GM19468 (cell line): ENCODE measurements around the gene PDGFD.

Experiments used
- ATAC-seq: cut with Tn5 transposase; IDR thresholded peaks from one replicate; pipeline ENCODE4 v1.9.1; 2021; ENCODE audit warnings: mild to moderate bottlenecking, moderate library complexity, moderate number of reproducible peaks; ENCODE audit not compliant: unreplicated experiment; ENCODE audit errors: extremely low read depth

PDGFD gene

DNA sequence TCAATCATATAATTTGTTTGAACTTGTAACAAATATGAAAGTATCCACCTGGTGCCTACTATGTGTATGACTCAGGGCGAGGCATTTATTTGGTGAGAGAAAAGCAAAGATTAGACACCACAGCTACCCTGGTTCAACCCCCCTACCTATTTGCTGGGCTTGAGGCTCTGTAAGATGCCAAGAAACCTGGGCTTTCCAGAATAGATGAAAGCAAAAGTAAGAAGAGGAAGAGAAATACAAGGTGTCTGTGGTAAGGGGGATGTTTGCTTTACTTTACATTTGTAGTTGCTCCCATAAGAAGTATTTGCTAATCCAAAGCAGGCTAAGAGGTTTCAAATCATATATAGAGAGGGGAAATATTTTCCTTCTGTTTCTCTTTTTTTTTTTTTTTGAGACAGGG lies 65.8 kb downstream of the PDGFD start:
- no peak for ATAC-seq

DNA sequence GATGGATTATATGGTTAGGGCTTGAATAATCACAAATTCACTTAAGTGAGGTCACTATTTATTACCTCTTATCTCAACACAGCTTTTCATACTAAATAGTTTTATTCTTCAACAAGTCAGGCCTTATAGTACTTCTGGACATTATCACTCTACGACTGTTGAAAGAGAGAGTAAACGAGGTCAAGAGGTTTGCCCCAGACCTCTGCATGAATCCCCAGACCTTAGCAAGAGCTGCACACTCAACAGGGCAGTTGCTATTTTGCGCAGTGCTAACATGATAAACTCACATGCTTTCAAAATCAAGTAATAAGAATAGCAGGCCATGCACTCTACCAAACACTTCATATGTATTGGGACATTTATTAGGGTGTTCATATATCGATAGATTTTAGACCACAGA lies 67.0 kb downstream of the PDGFD start:
- ATAC-seq: no peak

DNA sequence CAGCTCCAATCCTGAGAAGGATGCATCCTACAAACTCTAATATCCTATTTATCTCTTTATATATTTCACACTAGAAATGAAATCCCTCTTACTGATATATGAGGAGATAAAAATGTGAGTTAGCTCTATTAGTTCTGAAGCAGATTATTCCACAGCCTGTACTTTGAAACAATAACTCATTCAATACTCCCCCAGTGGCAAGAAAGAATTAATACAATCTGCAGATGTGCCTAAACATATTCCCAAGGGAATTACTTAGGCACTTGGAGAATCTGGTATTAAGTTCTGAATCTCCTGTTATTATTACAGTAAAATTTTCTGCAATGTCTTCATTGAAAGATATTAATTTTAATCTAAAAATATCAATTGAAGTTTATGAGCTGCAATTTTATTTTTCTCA lies 68.2 kb downstream of the PDGFD start:
- ATAC-seq: no peak

DNA sequence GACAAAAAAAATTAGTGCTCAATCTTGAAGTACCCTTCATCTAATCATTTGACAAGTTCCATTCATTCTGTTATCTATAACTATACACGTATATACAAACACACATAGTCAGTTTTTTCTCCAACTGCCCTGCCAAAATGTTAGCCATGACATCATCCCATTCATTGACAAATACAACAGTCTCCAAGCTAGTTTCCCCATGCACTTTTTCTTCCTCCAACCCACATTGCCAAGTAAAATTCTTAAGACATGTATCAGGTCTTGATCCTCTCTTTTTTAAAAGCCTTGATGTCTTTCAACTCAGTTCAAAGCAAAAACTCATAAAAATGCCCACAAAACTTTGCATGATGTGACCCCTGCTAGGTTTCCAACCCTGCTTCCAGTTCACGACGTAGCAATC lies 69.4 kb downstream of the PDGFD start:
- ATAC-seq: no peak

DNA sequence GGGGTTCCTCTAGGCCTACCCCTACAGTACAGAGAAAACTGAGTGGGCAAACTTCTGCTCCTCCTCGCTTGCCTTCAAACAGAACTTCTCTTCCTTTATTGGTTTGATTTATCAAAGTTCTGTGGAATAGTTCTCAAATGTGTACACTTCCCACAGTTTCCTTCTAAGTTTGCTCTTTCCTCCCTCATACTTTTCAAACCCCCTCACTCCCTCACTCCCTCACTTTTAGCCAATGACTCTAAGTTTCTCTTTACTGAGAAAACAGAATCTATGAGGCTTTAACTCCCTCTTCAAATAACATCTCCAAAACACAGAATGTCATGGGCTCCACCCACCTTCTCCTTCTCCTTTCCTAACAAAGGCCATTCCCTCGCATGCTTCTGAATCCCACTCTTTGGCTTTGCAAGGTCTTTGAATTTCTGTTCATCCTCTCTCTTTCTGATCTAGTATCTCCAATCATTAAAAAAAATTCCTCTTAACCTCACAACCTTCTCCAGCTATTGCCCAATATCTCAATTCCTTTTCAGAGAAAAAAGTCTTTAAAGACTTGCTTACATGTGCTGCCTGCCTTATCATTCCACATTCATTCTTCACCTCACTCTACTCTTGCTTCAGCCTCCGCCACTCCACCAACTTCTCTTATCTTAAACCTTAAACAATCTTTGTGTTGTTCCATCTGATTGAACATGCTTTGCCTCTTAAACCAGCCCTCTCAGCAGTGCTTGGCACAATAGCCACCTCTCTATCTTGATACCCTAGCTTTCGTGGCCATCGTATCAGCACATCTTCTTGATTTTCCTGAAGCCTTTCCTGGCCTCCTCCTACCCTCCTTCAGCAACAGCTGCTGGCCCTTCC lies 70.3 kb downstream of the PDGFD start:
- no peak for ATAC-seq

DNA sequence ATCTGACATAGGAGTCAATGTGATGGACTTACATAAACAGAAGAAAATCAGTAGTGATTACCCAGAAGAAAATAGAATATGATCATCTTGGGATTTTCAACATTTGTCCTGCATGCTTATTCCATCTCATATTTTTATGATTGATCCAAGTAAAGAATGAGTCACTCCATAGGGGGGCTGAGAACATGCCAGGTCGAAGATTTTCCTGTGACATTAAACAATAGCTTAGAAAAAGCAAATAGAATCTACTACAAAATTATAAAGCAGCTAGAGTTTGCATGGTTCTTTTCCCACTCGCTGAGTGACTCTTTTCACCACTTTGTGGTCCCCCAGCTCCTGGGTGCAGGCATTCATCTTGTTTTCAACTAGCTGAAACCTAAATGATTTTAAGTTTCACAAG lies 71.2 kb downstream of the PDGFD start:
- ATAC-seq: no peak

DNA sequence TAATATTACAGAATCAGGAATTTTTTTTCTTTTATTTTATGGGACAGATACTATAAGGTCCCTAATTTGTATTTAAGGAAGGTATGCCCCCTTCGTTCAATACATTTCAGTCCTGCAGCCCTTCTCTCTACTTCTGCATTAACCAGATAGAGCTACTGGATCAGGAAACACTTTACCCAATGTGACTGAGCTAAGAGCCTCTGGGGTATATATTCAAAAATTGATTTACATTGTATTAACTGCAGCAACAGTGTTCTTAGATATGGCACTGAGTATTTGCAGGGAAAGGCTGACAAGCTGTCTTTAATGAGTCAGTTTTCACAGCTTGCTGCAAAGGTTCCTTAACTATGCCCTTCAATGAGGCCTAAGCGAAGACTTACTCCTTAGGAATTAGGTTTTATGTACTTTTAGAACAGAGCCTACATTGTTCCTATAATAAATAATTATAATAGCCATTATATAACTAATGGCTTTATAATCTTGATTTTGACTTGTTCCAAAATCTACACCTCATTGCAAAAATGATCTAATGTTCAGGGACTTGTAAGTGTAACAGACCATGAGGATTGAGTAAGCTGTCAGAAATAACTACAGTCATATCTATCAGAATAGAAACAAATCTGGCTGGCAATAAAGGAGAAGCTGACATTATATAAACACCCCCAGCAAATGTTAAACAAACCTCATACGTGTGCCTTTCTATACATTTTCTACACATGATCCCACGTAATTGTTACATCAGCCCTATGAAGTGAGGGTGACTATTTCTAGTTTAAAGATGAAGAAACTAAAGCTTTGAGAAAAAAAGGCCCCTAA lies 72.5 kb downstream of the PDGFD start:
- no peak for ATAC-seq

DNA sequence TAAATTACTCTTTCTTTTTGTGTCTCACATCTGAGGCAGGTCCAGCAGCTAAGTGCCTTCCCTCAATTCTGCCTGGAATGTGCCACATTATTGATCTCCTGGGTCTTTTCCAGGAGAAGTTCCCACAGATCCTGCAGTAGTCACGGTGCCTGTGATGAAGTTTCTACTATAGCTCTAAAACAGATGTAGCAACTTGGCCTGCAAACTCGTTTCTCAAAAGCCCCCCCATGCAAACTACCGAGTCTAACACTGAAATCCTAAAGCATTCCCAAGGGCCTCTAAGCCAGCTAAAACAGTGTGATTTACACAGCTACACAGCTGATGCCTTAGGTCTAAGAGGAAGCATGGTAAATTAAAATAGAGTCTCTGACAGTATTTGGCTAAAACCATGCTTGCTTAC lies 73.2 kb downstream of the PDGFD start:
- no peak for ATAC-seq

DNA sequence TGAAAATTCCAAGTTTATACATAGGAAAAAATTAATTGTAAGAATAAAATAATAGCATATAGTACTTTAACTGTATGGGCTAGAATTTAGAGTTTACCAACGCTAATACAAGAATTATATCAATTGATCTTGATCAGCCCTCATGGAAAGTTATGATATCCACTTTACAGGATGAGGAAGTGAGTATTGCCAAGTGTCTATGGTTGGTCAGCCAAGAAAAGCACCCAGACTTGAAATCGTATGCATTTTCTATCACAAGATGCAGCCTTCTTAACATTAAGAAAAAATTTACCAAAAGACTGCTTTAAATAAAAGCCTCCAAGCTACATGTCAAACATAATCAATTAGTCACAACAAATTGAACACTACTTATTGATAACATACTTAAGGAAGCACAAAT lies 74.5 kb downstream of the PDGFD start:
- ATAC-seq: no peak

DNA sequence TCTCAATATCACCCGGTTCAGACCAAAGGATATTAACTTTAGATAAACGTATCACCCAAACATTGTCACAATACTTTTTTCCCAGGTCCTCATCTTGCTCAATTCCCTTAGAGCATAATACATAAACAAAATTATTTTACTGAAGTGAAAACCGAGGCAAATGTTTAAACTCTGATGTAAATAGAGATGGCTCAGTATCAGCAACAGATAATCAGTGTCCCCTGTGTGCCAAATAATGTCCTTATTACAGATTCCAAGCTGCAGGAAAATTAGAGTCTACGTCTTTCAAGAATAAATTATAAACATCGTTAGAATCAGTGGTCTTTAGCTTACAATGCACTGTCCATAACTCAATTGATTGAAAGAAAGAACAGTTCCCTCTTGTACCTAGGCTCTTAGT lies 77.3 kb downstream of the PDGFD start:
- no peak for ATAC-seq

DNA sequence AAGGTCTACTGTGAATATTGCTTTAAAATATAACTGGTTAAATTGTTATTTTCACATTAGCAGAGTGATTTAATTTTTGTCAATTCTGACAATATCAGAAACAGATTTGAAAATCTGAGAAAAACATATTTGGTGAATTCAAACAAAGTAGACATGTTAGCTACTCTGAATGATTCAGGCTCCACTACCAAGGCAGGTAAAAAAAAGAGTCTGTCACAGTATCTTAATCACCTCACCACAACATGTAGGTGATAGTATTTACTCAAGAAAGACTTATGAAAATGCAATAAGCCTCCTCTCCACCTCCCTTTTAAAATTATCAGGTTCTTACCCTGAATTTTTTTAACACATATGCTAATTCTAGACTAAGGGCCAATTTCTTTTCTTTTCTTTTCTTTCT lies 85.0 kb downstream of the PDGFD start:
- ATAC-seq: no peak

DNA sequence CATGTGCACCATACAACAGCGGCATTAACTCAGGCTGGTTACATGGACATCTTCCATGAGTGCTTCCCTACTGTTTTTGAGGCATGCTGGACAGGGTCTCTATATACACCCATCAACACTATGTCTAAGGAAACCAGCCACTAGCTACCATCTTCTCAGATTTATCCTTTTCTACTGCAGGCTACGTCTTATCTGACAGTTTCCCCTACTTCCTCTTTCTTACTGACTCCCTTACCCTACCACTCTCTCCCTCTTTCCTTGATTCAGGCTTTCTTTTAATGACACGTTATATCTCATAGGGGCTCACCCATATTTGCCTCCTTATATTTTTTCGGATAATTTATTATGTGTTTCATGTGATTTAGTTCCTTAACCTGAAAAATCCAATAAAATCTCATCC lies 85.7 kb downstream of the PDGFD start:
- ATAC-seq: no peak

DNA sequence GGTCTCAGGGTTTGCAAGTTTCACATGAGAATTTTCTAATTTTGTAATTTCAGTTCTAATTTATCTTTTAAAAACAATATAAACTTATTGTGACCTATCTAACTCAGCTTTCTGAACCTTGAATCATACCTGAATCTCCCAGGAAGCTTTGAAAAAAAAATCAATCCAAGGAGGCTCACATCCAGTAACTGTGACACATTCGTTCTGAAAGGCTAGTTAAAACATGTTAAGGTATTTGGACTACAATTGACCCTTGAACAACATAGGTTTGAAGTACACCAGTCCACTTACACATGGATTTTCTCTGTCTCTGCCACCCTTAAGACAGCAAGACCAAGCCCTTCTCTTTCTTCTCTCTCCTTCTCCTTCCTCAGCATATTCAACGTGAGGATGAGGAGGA lies 87.5 kb downstream of the PDGFD start:
- ATAC-seq: no peak

DNA sequence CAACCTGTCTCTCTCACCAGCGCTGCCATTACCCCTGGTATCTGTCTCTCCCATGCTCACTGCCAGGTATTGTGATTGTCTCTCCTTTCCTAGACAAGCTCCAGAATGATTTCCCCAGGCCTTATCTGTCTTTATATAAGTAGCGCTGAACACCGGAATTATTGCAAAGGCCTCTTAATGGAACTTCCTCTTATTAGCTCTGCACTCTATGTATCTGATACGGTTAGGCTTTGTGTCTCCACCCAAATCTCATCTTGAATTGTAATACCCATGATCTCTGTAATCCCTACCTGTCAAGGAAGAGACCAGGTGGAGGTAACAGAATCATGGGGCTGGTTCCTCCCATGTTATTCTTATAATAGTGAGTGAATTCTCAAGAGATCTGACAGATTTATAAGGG lies 88.2 kb downstream of the PDGFD start:
- ATAC-seq: no peak

DNA sequence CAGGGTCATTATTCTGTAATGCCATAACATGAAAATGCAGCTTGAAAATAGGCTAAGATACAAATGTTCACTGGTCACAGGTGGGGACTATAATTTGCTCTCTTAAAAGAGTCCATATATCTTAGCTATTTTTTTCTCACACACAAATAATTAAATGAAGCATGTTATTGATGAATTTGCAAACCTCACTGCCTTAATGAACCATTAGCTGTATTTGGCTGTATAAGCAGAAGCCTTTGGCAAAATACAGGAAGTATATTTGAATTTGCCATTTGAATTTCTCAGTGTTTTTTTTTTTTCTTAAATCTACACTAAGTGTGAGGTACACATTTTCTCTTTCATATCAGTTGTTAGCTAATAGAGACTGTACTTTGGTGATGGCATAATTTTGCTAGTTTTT lies 88.9 kb downstream of the PDGFD start:
- no peak for ATAC-seq

DNA sequence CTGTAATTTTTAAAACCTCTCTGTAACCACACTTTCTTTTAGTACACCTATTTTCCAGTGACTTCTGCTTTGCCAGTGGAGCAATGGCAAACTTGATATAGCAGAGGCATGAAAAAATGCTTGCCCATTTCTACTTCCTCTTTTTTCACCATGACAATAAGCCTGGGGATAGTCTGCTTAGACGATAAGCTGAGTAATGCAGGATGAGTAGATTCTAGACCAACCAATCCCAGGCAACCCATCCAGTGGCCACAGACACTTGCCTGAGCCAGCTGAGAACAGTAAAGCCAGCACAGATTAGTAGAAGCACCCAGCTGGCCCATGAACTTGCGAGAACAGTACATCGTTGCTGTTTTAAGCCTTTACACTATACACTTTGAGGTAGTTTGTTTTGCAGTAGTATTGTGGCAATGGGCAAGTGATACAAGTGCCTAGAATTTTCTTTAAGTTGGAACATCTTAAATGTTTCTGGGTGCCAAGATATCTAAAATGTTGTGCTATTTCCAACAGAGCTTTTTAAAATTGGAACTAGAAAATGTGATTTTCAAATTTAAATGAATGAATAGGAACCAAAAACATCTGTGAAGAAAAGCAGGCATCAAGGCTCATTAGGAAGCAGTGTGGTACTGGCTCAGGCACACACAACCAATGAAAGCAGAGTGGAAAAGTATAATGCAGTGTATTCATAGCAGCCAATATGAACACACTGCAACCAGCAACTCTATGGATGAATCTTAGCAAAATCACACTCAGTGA lies 89.8 kb downstream of the PDGFD start:
- ATAC-seq: peak; percentile 56

DNA sequence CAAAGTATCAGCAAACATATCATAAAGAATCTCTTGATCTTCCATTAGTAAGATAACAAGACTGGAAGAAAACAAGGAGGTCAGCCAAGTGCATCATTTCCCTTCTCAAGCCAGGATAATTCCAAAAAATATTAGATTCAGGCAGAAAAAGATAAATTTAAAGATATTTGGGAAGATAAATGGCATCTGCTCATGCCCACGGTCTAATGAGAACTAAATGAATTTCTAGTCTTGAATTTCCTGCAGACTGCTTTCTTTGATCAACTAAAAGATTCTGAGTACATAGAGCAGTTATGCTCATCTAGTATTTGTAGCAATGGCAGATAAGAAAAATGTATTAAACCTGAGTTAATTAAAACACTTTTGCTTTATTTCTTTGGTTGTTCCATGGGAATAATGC lies 96.4 kb downstream of the PDGFD start:
- no peak for ATAC-seq

DNA sequence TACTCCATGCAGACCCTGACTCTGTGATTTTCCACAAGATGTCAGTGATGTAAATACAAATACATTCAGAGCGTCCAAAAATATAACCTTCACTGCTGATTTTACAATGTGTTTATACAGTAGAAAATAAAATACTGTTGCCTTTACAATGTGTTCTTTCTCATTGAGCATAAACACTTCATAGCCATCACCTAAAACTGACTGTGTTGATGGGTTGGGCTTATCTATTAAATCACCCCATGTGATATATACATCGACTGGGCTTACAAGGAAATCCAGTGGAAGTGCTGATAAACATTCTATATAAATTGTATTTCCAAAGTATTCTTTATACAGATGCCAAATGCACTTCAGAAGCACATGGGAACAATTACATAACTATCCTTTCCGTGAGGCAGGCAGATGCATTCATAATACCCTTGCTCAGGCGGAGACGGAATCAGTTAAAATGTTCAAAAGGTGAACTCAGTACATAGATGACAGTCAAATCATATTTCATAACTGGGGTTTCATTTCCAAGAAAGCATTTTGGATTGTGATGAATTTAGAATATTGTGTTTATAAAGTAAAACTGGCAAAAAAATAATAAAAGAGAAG lies 99.8 kb downstream of the PDGFD start:
- ATAC-seq: no peak

DNA sequence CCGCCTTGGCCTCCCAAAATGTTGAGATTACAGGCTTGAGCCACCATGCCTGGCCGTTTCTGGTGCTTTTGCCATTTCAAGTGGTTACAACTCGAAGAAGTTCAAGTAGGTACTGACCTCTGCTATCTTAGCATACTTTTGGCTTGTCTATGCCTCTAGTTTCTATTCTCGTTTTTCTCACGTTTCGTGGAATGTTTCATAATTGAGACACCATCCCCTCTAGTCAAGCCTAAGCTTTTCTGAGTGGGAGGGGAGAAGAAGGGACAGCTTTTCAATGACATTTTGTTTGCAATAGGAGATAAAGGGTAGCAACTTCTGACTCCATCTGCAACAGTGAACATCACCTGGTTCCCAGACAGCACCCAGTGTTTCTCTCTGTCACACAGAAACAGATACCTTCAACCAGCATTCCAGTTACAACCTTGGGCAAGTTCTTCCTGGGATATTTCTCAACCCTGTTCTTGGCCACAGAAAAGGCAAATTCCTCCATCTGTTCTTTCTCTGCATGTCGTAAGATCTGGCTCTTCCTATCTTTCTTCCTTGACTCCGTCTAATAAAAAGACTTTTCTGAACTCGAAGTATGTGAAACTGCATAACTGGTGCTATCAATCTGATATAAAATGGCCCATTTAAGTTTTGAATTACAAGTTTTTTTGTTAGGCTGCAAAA lies 102.0 kb downstream of the PDGFD start:
- no peak for ATAC-seq

DNA sequence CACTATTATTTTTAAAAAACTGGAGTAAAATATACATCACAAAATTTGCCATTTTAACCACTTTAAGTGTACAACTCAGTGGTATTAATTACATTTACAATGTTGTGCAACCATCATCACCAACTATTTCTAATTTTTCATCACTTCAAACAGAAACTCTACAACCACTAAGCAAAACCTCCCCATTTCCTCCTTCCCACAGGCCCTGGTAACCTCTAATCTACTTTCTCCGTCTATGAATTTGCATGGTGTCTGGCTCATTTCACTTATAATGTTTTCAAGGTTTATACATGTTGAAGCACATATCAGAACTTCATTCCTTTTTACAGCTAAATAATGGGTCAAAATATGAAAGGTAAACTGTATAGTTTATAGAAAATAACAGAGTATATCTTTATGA lies 103.1 kb downstream of the PDGFD start:
- ATAC-seq: peak; percentile 70
